ENCODE data around the gene MANSC4. TPM values are rescaled to one million over a fixed set of nuclear protein-coding genes. Genes with fewer than 3 reads are reported as not detected.

Gene MANSC4
- total and polyA plus RNA-seq, 2 of the 13 experiments (the other 11 are each of a cell fraction or from before 2014, with no cell fraction given): not detected

- TF ChIP-seq, protein P1, sequence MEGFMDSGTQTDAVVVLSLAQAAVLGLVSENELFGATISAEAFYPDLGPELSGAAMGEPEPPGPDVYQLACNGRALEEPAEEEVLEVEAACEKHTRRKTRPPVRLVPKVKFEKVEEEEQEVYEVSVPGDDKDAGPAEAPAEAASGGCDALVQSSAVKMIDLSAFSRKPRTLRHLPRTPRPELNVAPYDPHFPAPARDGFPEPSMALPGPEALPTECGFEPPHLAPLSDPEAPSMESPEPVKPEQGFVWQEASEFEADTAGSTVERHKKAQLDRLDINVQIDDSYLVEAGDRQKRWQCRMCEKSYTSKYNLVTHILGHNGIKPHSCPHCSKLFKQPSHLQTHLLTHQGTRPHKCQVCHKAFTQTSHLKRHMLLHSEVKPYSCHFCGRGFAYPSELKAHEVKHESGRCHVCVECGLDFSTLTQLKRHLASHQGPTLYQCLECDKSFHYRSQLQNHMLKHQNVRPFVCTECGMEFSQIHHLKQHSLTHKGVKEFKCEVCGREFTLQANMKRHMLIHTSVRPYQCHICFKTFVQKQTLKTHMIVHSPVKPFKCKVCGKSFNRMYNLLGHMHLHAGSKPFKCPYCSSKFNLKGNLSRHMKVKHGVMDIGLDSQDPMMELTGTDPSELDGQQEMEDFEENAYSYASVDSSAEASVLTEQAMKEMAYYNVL (CRISPR knock-in tag; IDR thresholded peaks at IDR 0.05; ENCODE audit: borderline replicate concordance): no peak
- no peak for TF ChIP-seq EED (CRISPR knock-in tag; IDR thresholded peaks at IDR 0.05)
- no peak for TF ChIP-seq ZSCAN25 (CRISPR knock-in tag; IDR thresholded peaks at IDR 0.05)
- TF ChIP-seq ZBTB38 (CRISPR knock-in tag; IDR thresholded peaks at IDR 0.05): no peak
- TF ChIP-seq, protein P2, sequence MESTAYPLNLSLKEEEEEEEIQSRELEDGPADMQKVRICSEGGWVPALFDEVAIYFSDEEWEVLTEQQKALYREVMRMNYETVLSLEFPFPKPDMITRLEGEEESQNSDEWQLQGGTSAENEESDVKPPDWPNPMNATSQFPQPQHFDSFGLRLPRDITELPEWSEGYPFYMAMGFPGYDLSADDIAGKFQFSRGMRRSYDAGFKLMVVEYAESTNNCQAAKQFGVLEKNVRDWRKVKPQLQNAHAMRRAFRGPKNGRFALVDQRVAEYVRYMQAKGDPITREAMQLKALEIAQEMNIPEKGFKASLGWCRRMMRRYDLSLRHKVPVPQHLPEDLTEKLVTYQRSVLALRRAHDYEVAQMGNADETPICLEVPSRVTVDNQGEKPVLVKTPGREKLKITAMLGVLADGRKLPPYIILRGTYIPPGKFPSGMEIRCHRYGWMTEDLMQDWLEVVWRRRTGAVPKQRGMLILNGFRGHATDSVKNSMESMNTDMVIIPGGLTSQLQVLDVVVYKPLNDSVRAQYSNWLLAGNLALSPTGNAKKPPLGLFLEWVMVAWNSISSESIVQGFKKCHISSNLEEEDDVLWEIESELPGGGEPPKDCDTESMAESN (CRISPR knock-in tag; conservative IDR thresholded peaks at IDR 0.05): no peak
Measured at GRCh38 chr12:27807063-27807703, 27.1 kb upstream of the MANSC4 start (continued).

- Histone ChIP-seq H3K27ac (ENCODE audit: extremely low read length, insufficient read depth, low read length) (no peak overlapping the region), H3K9ac (ENCODE audit: insufficient read depth, low read depth, low read length) (no peak overlapping the region), H2AFZ (ENCODE audit: low read length) (no peak overlapping the region), H3K36me3 (replicated peaks in 1 of 2; ENCODE audit: control insufficient read depth in 1 of 2, insufficient read depth in 2 of 2, low read length in 2 of 2) (no peaks in the 10 kb centered on the region), H3K9me3 (ENCODE audit: low read length) (no peaks in the 10 kb centered on the region), H3K79me2 (ENCODE audit: insufficient read depth, low read length) (no peaks in the 10 kb centered on the region), H3K4me1 (ENCODE audit: insufficient read depth, low read length) (peaks cover 9% of the 10 kb centered on the region), H4K20me1 (ENCODE audit: insufficient read depth, low read length) (no peaks in the 10 kb centered on the region), H3K4me3 (replicated peaks in 1 of 3; ENCODE audit: insufficient read depth in 1 of 3, low read depth in 2 of 3, low read length in 3 of 3) (no peak overlapping the region), H3K27me3 (ENCODE audit: control insufficient read depth in 1 of 2, insufficient read depth in 2 of 2, low read length in 2 of 2) (peaks cover 0 to 12% of the 10 kb centered on the region in 2 experiments; a peak in 1 of 5 replicates), H3K4me2 (ENCODE audit: low read depth, low read length) (no peak overlapping the region)
- in situ Hi-C loops (cut with HindIII; ENCODE audit: extremely low pct_ligation_motif_present, low pct_unique_long_range_greater_than_20kb) (no loop called here), intact Hi-C loops (cut with micrococcal nuclease; ENCODE audit: unreplicated experiment) (no loop called here)
- ChIA-PET CTCF (ENCODE audit: low intra/inter-chr PET ratio, low total read pairs) (no interaction called here), POLR2A (no interaction called here)
- no peak for FAIRE-seq
- no peak for DNase-seq (ENCODE audit: low spot score)
- BruUV-seq (replicated peaks): no TSS peak
- ATAC-seq: no peak
- WGBS (ENCODE audit: low lambda C conversion rate): 53% methylated on average over 4 of the region's 4 CpGs
- no peak for TF ChIP-seq REST (IDR thresholded peaks at IDR 0.05; ENCODE audit: borderline replicate concordance in 1 of 2, low read depth in 1 of 2, low read length in 2 of 2)
- TF ChIP-seq ELF3 (CRISPR knock-in tag; IDR thresholded peaks at IDR 0.05): no peak
- no peak for TF ChIP-seq KLF6 (CRISPR knock-in tag; IDR thresholded peaks at IDR 0.05)
- no peak for TF ChIP-seq SIN3A (IDR thresholded peaks at IDR 0.05; ENCODE audit: borderline replicate concordance, low read depth, low read length)
- TF ChIP-seq NFRKB (IDR thresholded peaks at IDR 0.05): no peak
- TF ChIP-seq, protein P3, sequence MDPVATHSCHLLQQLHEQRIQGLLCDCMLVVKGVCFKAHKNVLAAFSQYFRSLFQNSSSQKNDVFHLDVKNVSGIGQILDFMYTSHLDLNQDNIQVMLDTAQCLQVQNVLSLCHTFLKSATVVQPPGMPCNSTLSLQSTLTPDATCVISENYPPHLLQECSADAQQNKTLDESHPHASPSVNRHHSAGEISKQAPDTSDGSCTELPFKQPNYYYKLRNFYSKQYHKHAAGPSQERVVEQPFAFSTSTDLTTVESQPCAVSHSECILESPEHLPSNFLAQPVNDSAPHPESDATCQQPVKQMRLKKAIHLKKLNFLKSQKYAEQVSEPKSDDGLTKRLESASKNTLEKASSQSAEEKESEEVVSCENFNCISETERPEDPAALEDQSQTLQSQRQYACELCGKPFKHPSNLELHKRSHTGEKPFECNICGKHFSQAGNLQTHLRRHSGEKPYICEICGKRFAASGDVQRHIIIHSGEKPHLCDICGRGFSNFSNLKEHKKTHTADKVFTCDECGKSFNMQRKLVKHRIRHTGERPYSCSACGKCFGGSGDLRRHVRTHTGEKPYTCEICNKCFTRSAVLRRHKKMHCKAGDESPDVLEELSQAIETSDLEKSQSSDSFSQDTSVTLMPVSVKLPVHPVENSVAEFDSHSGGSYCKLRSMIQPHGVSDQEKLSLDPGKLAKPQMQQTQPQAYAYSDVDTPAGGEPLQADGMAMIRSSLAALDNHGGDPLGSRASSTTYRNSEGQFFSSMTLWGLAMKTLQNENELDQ (CRISPR knock-in tag; IDR thresholded peaks at IDR 0.05; ENCODE audit: borderline replicate concordance): no peak
- TF ChIP-seq THAP11 (CRISPR knock-in tag; IDR thresholded peaks at IDR 0.05): no peak
- TF ChIP-seq TBL1XR1 (IDR thresholded peaks at IDR 0.05; ENCODE audit: borderline replicate concordance, low read length, partially characterized antibody): no peak
Measured at GRCh38 chr12:27806259-27806658, 26.2 kb upstream of the MANSC4 start.
